Ovary (tissue), 3 donors: ENCODE measurements around the gene MRPL41.

Experiments used
- CTCF ChIP-seq, 3 donors: fragments of 450-650 bp in 2 of 3; fragments of 200-600 bp in 1 of 3; IDR thresholded peaks; one replicate each; pipeline versions ENCODE4 v1.5.1 to v1.8.0; 2016 to 2022; ENCODE audit warnings: antibody characterized with exemption in 3 of 3, mild to moderate bottlenecking in 1 of 3
- POLR2A ChIP-seq: fragments of 450-650 bp; IDR thresholded peaks from one replicate; pipeline ENCODE4 v1.6.1; 2017; ENCODE audit warnings: antibody characterized with exemption, mild to moderate bottlenecking, moderate library complexity
- donor health status: DM: no; HTN: no; CAD: no.

DNA sequence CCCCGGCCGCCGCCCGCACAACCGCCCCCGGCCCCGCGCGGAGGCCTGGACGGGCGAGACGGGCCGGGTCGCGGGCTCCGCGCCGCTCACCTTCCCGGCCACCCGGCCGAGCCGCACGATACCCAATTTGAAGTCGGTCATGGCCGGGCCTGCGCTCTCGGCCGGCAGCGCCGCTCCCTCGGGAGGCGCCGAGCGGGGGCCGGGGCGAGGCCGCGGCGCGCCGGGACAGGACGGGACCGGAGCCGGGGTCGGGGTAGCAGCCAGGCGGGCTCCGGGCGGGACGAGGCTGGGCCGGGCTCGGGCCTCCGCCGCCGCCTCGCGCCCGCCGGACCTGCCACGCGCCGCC is 38.4 kb downstream of the MRPL41 start:
- TF ChIP-seq CTCF (IDR thresholded peaks at IDR 0.05) (no peak), POLR2A (no peak)
